HG02840 (cell line): ENCODE measurements around the gene SDF2L1.

Experiments
- ATAC-seq: cut with Tn5 transposase; IDR thresholded peaks from one replicate; pipeline ENCODE4 v1.9.1; 2021; ENCODE audit warnings: mild to moderate bottlenecking, moderate library complexity, moderate number of reproducible peaks; ENCODE audit not compliant: unreplicated experiment, low FRiP score

SDF2L1 gene

GRCh38 chr22:21621025-21621424 lies 21.1 kb upstream of the SDF2L1 start:
- ATAC-seq, result no peak

GRCh38 chr22:21622011-21622918 lies 19.8 kb upstream of the SDF2L1 start:
- no peak for ATAC-seq

- no peak for ATAC-seq
These were observed 19.0 kb upstream of the SDF2L1 start for GRCh38 chr22:21622919-21623647.

GRCh38 chr22:21623648-21623970 lies 18.5 kb upstream of the SDF2L1 start:
- no peak for ATAC-seq

- no peak for ATAC-seq
These were observed 17.8 kb upstream of the SDF2L1 start for GRCh38 chr22:21624120-21624879.

GRCh38 chr22:21624880-21625791 lies 17.0 kb upstream of the SDF2L1 start:
- no peak for ATAC-seq

GRCh38 chr22:21626073-21626734 lies 15.9 kb upstream of the SDF2L1 start:
- no peak for ATAC-seq

GRCh38 chr22:21626735-21627469 lies 15.2 kb upstream of the SDF2L1 start:
- ATAC-seq, result no peak

GRCh38 chr22:21628386-21629254 lies 13.5 kb upstream of the SDF2L1 start:
- ATAC-seq, result no peak

- ATAC-seq, result peak; percentile 71
These were observed 12.6 kb upstream of the SDF2L1 start, which contains the start of gene YDJC for GRCh38 chr22:21629255-21630149. TSS of gene YDJC (minus strand) at chr22:21630022. CDS start at chr22:21630014, 8 bp downstream.

- ATAC-seq, result no peak
These were observed 11.1 kb upstream of the SDF2L1 start for GRCh38 chr22:21631025-21631424.

GRCh38 chr22:21632237-21632895 lies 9.7 kb upstream of the SDF2L1 start, which contains the start of gene CCDC116:
TSS of gene CCDC116 (plus strand) at chr22:21632760. CDS start at chr22:21633182, 422 bp downstream.
- ATAC-seq, result no peak

- ATAC-seq, result no peak
These were observed 9.2 kb upstream of the SDF2L1 start for GRCh38 chr22:21632931-21633330.

- no peak for ATAC-seq
These were observed 8.6 kb upstream of the SDF2L1 start for GRCh38 chr22:21633481-21633880.

GRCh38 chr22:21634081-21634480 lies 8.0 kb upstream of the SDF2L1 start:
- no peak for ATAC-seq

GRCh38 chr22:21634844-21635243 lies 7.3 kb upstream of the SDF2L1 start:
- no peak for ATAC-seq
